ENCODE measurements around the gene CLDN9.
A peak's percentile ranks its signal among the peaks of the same experiment; 100 is the strongest.

CLDN9 gene

GRCh38 chr16:2996298-2996697, 16.4 kb upstream of the CLDN9 start:
- DNase-seq (ENCODE audit: low read depth), result no peak

GRCh38 chr16:2999929-3000328, 12.8 kb upstream of the CLDN9 start:
- no peak for DNase-seq (ENCODE audit: low read depth)

GRCh38 chr16:3000540-3000939, 12.2 kb upstream of the CLDN9 start:
- DNase-seq (ENCODE audit: low read depth), result no peak

GRCh38 chr16:3001316-3001715, 11.4 kb upstream of the CLDN9 start:
- DNase-seq (ENCODE audit: low read depth), result no peak

GRCh38 chr16:3003582-3004270, 9.0 kb upstream of the CLDN9 start:
- DNase-seq (ENCODE audit: low read depth), result peak; percentile 88

GRCh38 chr16:3004319-3004718, 8.4 kb upstream of the CLDN9 start:
- no peak for DNase-seq (ENCODE audit: low read depth)

- DNase-seq (ENCODE audit: low read depth), result no peak
Observed at GRCh38 chr16:3004781-3005284, 7.9 kb upstream of the CLDN9 start.

GRCh38 chr16:3007059-3007956, 5.4 kb upstream of the CLDN9 start:
- DNase-seq (ENCODE audit: low read depth), result no peak

GRCh38 chr16:3007957-3008689, 4.6 kb upstream of the CLDN9 start:
- no peak for DNase-seq (ENCODE audit: low read depth)

- DNase-seq (ENCODE audit: low read depth), result no peak
Observed at GRCh38 chr16:3008690-3009037, 4.1 kb upstream of the CLDN9 start.

- no peak for DNase-seq (ENCODE audit: low read depth)
Observed at GRCh38 chr16:3009568-3010390, 2.9 kb upstream of the CLDN9 start.

GRCh38 chr16:3010510-3010909, 2.2 kb upstream of the CLDN9 start:
- DNase-seq (ENCODE audit: low read depth), result no peak

GRCh38 chr16:3012246-3012645, 477 bp upstream of the CLDN9 start:
- no peak for DNase-seq (ENCODE audit: low read depth)

GRCh38 chr16:3013491-3013951, 798 bp downstream of the CLDN9 start:
- no peak for DNase-seq (ENCODE audit: low read depth)

GRCh38 chr16:3013998-3014690, 1.4 kb downstream of the CLDN9 start:
- no peak for DNase-seq (ENCODE audit: low read depth)

- no peak for DNase-seq (ENCODE audit: low read depth)
Observed at GRCh38 chr16:3014971-3015370, 2.2 kb downstream of the CLDN9 start.

GRCh38 chr16:3015865-3016521, 3.3 kb downstream of the CLDN9 start:
- DNase-seq (ENCODE audit: low read depth), result no peak

- no peak for DNase-seq (ENCODE audit: low read depth)
Observed at GRCh38 chr16:3017344-3017743, 4.6 kb downstream of the CLDN9 start.

- DNase-seq (ENCODE audit: low read depth), result no peak
Observed at GRCh38 chr16:3017794-3018506, 5.2 kb downstream of the CLDN9 start, which contains the start of gene CLDN6. Gene CLDN6 (minus strand): TSS chr16:3018183. CDS start chr16:3016021, 2,162 bp downstream.
